ENCODE results near the gene MRPL40.
A peak's percentile ranks its signal among the peaks of the same experiment; 100 is the strongest.

MRPL40 gene

GRCh38 chr22:19432133-19432851 is at the start of gene MRPL40:
Gene MRPL40, plus strand, starts transcription at chr22:19432545. Its CDS starts 10 bp downstream, at chr22:19432555.
- peak; percentile 78 for DNase-seq

- no peak for DNase-seq
These were observed 49.1 kb upstream of the MRPL40 start for GRCh38 chr22:19383292-19383691.

GRCh38 chr22:19385221-19385906 is 47.0 kb upstream of the MRPL40 start:
- DNase-seq: no peak

- DNase-seq: no peak
These were observed 46.1 kb upstream of the MRPL40 start for GRCh38 chr22:19386248-19386647.

GRCh38 chr22:19387038-19387437 is 45.3 kb upstream of the MRPL40 start:
- no peak for DNase-seq

- DNase-seq: no peak
These were observed 44.8 kb upstream of the MRPL40 start for GRCh38 chr22:19387575-19387974.

- no peak for DNase-seq
These were observed 38.6 kb upstream of the MRPL40 start for GRCh38 chr22:19393704-19394103.

GRCh38 chr22:19394274-19395050 is 37.9 kb upstream of the MRPL40 start:
- no peak for DNase-seq

GRCh38 chr22:19395276-19395675 is 37.1 kb upstream of the MRPL40 start:
- DNase-seq: no peak

GRCh38 chr22:19396561-19396933 is 35.8 kb upstream of the MRPL40 start:
- no peak for DNase-seq

- no peak for DNase-seq
These were observed 35.2 kb upstream of the MRPL40 start for GRCh38 chr22:19396934-19397733.

- DNase-seq: no peak
These were observed 34.6 kb upstream of the MRPL40 start for GRCh38 chr22:19397734-19398104.

GRCh38 chr22:19398206-19398605 is 34.1 kb upstream of the MRPL40 start:
- DNase-seq: no peak

GRCh38 chr22:19398652-19399051 is 33.7 kb upstream of the MRPL40 start:
- DNase-seq: no peak

GRCh38 chr22:19400881-19401280 is 31.5 kb upstream of the MRPL40 start:
- no peak for DNase-seq

- no peak for DNase-seq
These were observed 30.9 kb upstream of the MRPL40 start for GRCh38 chr22:19401483-19401882.

GRCh38 chr22:19402642-19403191 is 29.6 kb upstream of the MRPL40 start:
- DNase-seq: no peak

GRCh38 chr22:19404676-19405075 is 27.7 kb upstream of the MRPL40 start:
- DNase-seq: no peak

- no peak for DNase-seq
These were observed 27.2 kb upstream of the MRPL40 start for GRCh38 chr22:19405133-19405532.

GRCh38 chr22:19405652-19406051 is 26.7 kb upstream of the MRPL40 start:
- DNase-seq: no peak

- DNase-seq: no peak
These were observed 26.0 kb upstream of the MRPL40 start for GRCh38 chr22:19406281-19406811.

GRCh38 chr22:19406846-19407245 is 25.5 kb upstream of the MRPL40 start:
- no peak for DNase-seq

All from NCI-H226 (cell line).